Spleen (tissue), 7 donors: ENCODE measurements around the gene MAMDC2.

Source experiments
- CTCF ChIP-seq, 11 experiments: fragments of 200-600 bp in 7 of 11; fragments of 450-650 bp in 4 of 11; sonication (generic) in 4 of 11; IDR thresholded peaks in 8 of 11; conservative IDR thresholded peaks in 3 of 11; 1 replicate in 7 of 11; 2 replicates in 4 of 11; pipeline versions ENCODE4 v1.4.0 to v1.8.0; 2016 to 2021; ENCODE audit warnings: antibody characterized with exemption in 11 of 11, inconsistent platforms in 4 of 11, mild to moderate bottlenecking in 1 of 11
- POLR2A ChIP-seq, 3 donors: fragments of 450-650 bp; IDR thresholded peaks; one replicate each; pipeline ENCODE4 v1.5.1; 2017; ENCODE audit warnings: antibody characterized with exemption in 3 of 3, mild to moderate bottlenecking in 1 of 3
- POLR2AphosphoS5 ChIP-seq, 3 donors: sonication (generic); formaldehyde crosslinking; IDR thresholded peaks; one replicate each; pipeline ENCODE4 v1.5.1; 2017; ENCODE audit warnings: antibody characterized with exemption in 3 of 3
- donor health status: DM: no; HTN: no; CAD: no; lungs with moderate emphysema.
- donor health status: DM: no; HTN: no; CAD: no.
- donor health status: DM: no; HTN: no; CAD: no.

GRCh38 chr9:70142101-70142500, 98.5 kb downstream of the MAMDC2 start:
- no peak for TF ChIP-seq CTCF (IDR thresholded peaks at IDR 0.05 in 8 of 11, conservative IDR thresholded peaks at IDR 0.05 in 3 of 11)
- TF ChIP-seq POLR2AphosphoS5 (IDR thresholded peaks at IDR 0.05), result no peak
- TF ChIP-seq POLR2A (IDR thresholded peaks at IDR 0.05), result no peak
